Adrenal gland (tissue), 5 donors: ENCODE measurements around the gene IDH1.

ENCODE experiments used
- POLR2A ChIP-seq, 2 donors: fragments of 450-650 bp; IDR thresholded peaks; one replicate each; pipeline ENCODE4 v1.6.1; 2017; ENCODE audit warnings: antibody characterized with exemption in 2 of 2, mild to moderate bottlenecking in 2 of 2, moderate library complexity in 1 of 2
- TF ChIP-seq, protein P1 (sequence below), 6 experiments: fragments of 450-650 bp in 4 of 6; fragments of 200-600 bp in 2 of 6; sonication (generic) in 1 of 6; IDR thresholded peaks; 1 replicate in 5 of 6; 2 replicates in 1 of 6; pipeline versions ENCODE4 v1.5.1 to v1.8.0; 2016 to 2021; ENCODE audit warnings: antibody characterized with exemption in 6 of 6, mild to moderate bottlenecking in 2 of 6, moderate library complexity in 1 of 6
- donor health status: DM: no; HTN: no; CAD: no.

DNA sequence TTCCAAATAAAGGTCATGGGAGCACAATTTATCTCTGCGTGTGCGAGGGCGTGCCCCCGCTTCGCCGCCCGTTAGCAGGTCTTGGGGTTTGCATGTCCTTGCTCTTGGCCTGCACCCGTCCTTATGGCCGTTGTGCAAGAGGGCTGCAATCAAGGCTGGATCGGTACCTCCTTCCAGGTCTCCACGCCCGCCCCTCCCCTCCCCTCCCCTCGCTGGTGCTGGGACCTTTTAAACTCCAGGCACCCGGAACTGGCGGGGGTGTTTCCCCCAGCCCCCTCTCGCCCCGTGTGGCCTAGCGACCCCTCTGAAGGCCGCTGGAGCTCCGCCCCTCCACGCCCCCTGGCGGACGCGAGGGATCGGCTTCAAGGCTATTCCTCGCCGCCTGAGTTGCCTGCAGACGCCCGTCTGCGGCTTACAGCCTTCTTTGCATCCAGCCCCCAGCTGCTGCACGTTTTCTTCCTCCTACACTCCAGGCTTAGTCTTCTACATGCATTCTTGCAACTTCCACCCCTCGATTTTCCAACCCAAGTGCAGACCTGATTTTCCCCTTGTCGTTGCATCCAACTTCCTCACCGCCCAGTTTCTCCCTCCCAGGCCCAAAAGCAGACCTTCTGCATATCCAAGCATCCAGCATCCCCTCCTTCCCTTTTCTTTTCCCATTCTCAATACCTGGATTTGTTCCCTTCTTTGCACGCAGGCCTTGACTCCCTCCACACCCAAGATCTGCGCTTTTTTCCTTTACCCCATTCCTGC is 577 bp downstream of the IDH1 start:
- peak in 1 of 2 donors; percentile 51 for TF ChIP-seq POLR2A (IDR thresholded peaks at IDR 0.05)
- TF ChIP-seq, protein P1, sequence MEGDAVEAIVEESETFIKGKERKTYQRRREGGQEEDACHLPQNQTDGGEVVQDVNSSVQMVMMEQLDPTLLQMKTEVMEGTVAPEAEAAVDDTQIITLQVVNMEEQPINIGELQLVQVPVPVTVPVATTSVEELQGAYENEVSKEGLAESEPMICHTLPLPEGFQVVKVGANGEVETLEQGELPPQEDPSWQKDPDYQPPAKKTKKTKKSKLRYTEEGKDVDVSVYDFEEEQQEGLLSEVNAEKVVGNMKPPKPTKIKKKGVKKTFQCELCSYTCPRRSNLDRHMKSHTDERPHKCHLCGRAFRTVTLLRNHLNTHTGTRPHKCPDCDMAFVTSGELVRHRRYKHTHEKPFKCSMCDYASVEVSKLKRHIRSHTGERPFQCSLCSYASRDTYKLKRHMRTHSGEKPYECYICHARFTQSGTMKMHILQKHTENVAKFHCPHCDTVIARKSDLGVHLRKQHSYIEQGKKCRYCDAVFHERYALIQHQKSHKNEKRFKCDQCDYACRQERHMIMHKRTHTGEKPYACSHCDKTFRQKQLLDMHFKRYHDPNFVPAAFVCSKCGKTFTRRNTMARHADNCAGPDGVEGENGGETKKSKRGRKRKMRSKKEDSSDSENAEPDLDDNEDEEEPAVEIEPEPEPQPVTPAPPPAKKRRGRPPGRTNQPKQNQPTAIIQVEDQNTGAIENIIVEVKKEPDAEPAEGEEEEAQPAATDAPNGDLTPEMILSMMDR (IDR thresholded peaks at IDR 0.05), result peak; percentile 71 to 83 (median 74)
